Measurements from ENCODE around the gene CCNI2.

CCNI2 gene

GRCh38 chr5:132787076-132787475 is 39.9 kb downstream of the CCNI2 start:
- no peak overlapping the region for H3K4me3 ChIP-seq (ENCODE audit: control insufficient read depth, low read depth, low read length)
- TF ChIP-seq CTCF (IDR thresholded peaks at IDR 0.05; ENCODE audit: control insufficient read depth, insufficient read depth, low read depth, low read length, missing control alignments): no peak
- DNase-seq (ENCODE audit: low read depth): no peak

DNA sequence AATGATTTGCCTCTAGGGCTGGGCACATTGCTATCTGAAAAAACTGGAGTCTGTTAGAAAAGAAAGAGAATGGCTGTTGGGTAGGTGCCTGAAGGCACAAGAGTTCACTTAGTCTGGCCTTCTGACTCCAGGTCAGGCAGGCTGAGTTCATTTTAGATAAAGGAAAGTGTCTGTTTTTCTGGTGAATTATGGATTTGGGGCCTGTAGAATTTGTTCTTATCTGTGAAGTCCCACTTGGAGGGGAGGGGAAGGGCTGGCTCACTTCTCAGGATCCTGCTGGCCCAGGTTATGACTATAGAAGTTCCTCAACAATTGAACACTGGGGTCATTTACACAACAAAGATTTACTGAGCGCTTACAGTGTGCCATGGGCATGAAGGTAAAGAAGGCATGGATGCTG is 41.3 kb downstream of the CCNI2 start:
- TF ChIP-seq CTCF (IDR thresholded peaks at IDR 0.05; ENCODE audit: control insufficient read depth, insufficient read depth, low read depth, low read length, missing control alignments): no peak
- DNase-seq (ENCODE audit: low read depth): no peak
- H3K4me3 ChIP-seq (ENCODE audit: control insufficient read depth, low read depth, low read length): no peak overlapping the region

DNA sequence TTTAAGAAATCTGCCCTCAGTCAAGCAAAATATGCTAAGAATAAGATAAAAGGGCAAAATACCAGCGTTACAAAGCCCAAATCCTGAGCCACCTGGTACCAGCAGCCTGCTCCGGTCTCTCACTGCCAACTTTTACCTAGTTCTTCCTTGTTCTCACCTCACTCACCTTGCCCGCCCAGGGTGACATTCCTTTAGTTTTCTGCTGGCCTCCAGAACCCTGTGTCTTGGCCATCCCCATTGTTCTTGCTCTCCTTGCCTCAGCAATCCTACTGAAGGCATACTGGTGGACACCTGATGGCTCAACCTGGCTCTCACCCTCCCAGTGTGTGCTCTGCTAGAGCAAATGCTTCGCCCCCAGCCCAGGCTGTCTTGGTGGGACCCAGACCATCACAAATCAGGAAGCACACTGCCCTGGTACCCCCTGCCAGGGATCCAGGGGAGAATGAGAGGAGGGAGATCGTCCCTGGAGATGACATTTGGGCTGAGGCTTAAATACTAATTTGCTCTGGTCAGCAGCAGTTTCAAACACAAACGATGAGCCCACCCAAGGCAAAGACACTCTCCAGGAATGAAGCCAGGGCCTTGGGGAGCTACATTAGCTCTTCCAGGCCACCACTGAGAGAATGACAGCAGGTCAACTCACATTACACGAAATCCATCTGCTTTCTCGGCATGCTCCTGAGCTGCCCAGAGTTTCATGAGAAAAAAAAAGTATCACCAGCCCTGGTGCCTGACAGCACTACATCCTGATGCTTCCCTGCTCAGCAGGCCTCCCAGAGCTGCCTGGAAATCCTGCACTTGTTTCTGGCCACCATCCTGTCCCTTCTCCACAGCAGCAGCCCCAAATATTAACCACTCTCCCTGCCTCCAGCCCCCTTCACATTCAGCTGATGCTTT is 42.0 kb downstream of the CCNI2 start:
- DNase-seq (ENCODE audit: low read depth): no peak
- H3K4me3 ChIP-seq (ENCODE audit: control insufficient read depth, low read depth, low read length): no peak overlapping the region

DNA sequence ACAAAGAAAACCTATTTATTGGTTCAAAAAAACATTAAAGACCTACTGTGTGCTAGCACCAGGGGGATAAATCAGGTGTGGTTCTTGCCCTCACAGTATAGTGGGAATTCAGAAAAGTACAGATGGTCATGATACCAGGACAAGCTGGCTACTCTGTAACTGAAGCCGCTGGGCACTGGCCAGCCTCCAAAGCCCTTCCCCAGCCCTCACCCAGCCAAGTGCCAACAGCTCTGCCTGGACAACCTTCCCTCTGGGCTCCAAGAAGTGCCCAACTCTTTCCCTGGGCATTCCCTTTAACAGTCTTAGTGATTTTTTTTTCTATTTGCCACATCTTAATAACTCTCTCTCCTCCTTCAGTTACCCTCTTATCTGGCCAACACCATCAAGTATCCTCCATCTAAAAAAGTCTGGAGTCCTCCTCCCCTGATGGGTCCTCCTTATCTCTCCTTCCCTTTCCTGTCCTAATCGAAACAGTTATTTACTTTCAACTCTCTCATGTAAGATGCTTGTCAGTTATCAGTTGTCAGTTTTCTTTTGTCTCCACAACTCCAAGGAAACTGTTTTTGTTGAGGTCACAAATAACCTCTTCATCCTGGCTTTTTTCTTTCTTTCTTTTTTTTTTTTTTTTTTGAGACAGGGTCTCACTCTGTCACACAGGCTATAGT is 43.1 kb downstream of the CCNI2 start:
- no peak overlapping the region for H3K4me3 ChIP-seq (ENCODE audit: control insufficient read depth, low read depth, low read length)
- no peak for DNase-seq (ENCODE audit: low read depth)
- no peak for TF ChIP-seq CTCF (IDR thresholded peaks at IDR 0.05; ENCODE audit: control insufficient read depth, insufficient read depth, low read depth, low read length, missing control alignments)

More for the DNA sequence above, 42.0 kb downstream of the CCNI2 start:
- no peak for TF ChIP-seq CTCF (IDR thresholded peaks at IDR 0.05; ENCODE audit: control insufficient read depth, insufficient read depth, low read depth, low read length, missing control alignments)

- no peak for TF ChIP-seq CTCF (IDR thresholded peaks at IDR 0.05; ENCODE audit: control insufficient read depth, insufficient read depth, low read depth, low read length, missing control alignments)
Measured at GRCh38 chr5:132791026-132791425, 43.8 kb downstream of the CCNI2 start.

GRCh38 chr5:132797651-132798050 is 50.4 kb downstream of the CCNI2 start:
- no peak for TF ChIP-seq CTCF (IDR thresholded peaks at IDR 0.05; ENCODE audit: control insufficient read depth, insufficient read depth, low read depth, low read length, missing control alignments)
- no peak for DNase-seq (ENCODE audit: low read depth)
- no peak overlapping the region for H3K4me3 ChIP-seq (ENCODE audit: control insufficient read depth, low read depth, low read length)

More at GRCh38 chr5:132791026-132791425, 43.8 kb downstream of the CCNI2 start:
- H3K4me3 ChIP-seq (ENCODE audit: control insufficient read depth, low read depth, low read length): no peak overlapping the region
- no peak for DNase-seq (ENCODE audit: low read depth)
